GM13976 (cell line): Measurements from ENCODE around the gene HOXD10.

Experiments
- DNase-seq: peaks from one replicate; pipeline ENCODE4 v3.0.0; 2012; ENCODE audit warnings: low spot score
- in situ Hi-C: fragments of 300-500 bp; cut with MboI; formaldehyde crosslinking; loops from one replicate; pipeline ENCODE4 v1.12.0; 2022; ENCODE audit warnings: low sequenced_read_pairs, mixed read lengths, inconsistent platforms; ENCODE audit not compliant: unreplicated experiment
- TF ChIP-seq, protein P1 (sequence below): IDR thresholded peaks from 2 replicates; pipeline ENCODE4 v1.5.1; 2012; ENCODE audit warnings: borderline replicate concordance, mild to moderate bottlenecking; ENCODE audit not compliant: insufficient read depth; ENCODE audit errors: extremely low read depth, missing control alignments, control extremely low read depth

HOXD10 gene

DNA sequence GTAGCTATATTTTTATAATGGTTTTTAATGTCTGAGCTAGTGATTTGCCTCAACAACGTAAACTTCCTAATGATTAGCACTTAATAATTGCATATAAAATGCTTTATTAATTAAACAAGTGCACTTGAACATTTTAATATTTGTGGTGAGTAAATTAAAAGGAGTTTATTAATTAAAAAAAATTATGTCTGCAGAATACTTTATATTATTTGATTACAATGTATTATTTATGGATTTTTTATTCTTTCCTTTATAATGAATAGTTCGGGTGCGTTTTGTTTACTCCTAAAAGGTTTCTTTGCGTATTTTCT lies 15.2 kb downstream of the HOXD10 start:
- in situ Hi-C loops: loop anchor here (25.0 kb wide), 1 partner anchor 680 kb away; no protein-coding TSS in a partner anchor
- DNase-seq: no peak
- TF ChIP-seq, protein P1, sequence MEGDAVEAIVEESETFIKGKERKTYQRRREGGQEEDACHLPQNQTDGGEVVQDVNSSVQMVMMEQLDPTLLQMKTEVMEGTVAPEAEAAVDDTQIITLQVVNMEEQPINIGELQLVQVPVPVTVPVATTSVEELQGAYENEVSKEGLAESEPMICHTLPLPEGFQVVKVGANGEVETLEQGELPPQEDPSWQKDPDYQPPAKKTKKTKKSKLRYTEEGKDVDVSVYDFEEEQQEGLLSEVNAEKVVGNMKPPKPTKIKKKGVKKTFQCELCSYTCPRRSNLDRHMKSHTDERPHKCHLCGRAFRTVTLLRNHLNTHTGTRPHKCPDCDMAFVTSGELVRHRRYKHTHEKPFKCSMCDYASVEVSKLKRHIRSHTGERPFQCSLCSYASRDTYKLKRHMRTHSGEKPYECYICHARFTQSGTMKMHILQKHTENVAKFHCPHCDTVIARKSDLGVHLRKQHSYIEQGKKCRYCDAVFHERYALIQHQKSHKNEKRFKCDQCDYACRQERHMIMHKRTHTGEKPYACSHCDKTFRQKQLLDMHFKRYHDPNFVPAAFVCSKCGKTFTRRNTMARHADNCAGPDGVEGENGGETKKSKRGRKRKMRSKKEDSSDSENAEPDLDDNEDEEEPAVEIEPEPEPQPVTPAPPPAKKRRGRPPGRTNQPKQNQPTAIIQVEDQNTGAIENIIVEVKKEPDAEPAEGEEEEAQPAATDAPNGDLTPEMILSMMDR: no peak

DNA sequence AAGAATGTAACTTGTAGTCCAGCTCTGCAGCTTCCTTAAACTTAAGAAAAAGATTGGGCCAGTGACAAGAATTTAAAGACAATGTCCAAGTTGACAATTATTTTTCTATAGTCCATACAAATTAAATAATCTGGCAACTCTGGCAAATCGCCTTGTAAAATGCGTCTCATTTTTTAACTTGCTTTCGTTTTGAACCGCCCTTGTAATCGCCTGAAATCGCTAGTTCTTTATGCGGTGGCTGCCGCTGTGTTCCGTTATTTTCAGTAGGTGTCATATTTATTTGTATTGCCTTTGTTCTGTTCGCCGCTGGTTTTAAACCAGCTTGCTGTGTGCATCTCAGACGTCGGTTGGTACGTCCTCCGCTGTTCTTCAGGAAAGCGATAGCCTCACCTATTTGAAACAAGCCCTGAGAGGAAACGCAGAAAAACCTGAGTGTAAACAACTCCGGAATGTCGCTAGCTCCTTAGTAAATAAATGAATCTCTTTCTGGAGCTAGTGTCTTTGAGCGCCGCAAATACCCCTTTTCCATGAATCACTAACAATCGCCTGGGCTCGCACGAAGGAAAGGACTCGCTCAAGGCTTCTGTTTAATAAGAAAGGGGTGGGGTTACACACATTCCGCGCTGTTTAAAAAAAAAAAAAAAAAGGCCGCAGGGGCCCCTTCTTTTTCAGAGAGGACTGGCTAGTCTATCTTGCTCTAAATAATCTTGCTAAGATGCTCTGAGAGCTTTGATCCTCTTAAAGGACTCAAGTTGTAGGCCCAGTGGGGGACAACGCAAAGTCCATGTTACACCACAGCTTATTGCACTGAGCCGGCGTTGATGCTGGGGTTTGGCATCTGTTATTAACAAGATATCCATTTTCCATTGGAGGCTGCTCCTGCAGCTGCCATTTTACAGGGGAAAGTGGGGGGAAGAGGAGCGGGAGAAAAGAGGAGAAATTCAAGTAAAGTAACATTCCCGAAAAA lies 15.9 kb downstream of the HOXD10 start:
- in situ Hi-C loops: loop anchor here (25.0 kb wide), 1 partner anchor 680 kb away; no protein-coding TSS in a partner anchor
- TF ChIP-seq, protein P1: no peak
- DNase-seq: no peak

DNA sequence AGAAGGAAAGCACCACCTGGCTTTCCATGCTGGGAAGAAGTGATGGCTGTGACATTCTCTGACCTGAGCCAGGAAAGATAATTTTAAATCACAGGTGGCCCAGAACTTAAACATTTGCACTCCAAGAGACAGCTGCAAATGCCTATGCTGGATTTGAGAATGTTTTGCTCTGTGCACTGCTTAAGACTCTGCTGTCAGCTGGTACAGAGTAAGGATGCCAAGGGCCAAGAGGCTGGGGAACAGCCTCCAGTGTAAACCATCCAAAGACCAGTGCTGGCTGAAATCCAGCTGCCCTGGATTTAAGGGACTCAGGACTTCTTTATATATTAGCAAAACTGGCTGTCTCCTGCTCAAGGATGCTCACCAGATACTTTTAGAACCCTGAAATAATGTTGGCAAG lies 16.8 kb downstream of the HOXD10 start:
- TF ChIP-seq, protein P1: no peak
- in situ Hi-C loops: loop anchor here (25.0 kb wide), 1 partner anchor 679 kb away; no protein-coding TSS in a partner anchor
- no peak for DNase-seq

DNA sequence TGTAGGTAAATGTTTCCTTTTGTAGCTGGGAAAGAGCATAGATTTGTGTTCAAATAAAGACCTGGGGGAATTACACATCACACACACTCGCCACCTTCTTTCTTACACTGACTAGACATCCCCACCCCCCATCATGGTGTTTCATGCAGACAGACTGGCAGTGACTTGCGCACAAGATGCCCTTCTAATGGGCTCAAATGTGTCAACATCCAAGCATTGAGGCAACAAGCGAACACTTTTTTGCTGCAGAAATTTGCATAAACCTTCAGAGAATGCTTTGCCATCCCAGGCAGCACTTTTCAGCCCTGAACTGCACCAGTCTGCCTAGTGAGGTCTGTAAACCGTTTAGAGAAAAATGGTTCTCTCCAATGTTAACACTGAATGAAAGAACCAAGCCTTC lies 17.5 kb downstream of the HOXD10 start:
- in situ Hi-C loops: loop anchor here (25.0 kb wide), 1 partner anchor 678 kb away; no protein-coding TSS in a partner anchor
- TF ChIP-seq, protein P1: no peak
- no peak for DNase-seq

DNA sequence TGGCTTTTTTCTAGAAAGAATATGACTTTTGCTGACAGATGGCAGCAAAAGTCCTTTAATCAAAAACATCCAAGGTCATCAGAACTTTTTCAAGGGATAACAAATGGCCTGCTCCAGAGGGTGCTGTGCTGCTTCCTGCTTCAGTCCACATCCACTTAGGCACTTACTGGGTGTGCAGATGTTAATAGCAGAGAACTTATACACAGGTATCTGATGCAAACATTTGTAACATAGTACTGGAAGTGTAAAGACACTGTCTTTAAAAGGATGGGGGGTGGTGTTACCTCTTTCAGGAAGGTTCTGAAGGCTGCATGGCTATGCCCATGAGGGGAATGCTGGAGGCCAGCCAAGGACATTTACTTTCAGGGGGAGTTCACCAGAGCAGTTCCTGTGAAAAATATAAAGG lies 18.5 kb downstream of the HOXD10 start:
- in situ Hi-C loops: loop anchor here (25.0 kb wide), 1 partner anchor 677 kb away; no protein-coding TSS in a partner anchor
- DNase-seq: no peak
- TF ChIP-seq, protein P1: no peak

DNA sequence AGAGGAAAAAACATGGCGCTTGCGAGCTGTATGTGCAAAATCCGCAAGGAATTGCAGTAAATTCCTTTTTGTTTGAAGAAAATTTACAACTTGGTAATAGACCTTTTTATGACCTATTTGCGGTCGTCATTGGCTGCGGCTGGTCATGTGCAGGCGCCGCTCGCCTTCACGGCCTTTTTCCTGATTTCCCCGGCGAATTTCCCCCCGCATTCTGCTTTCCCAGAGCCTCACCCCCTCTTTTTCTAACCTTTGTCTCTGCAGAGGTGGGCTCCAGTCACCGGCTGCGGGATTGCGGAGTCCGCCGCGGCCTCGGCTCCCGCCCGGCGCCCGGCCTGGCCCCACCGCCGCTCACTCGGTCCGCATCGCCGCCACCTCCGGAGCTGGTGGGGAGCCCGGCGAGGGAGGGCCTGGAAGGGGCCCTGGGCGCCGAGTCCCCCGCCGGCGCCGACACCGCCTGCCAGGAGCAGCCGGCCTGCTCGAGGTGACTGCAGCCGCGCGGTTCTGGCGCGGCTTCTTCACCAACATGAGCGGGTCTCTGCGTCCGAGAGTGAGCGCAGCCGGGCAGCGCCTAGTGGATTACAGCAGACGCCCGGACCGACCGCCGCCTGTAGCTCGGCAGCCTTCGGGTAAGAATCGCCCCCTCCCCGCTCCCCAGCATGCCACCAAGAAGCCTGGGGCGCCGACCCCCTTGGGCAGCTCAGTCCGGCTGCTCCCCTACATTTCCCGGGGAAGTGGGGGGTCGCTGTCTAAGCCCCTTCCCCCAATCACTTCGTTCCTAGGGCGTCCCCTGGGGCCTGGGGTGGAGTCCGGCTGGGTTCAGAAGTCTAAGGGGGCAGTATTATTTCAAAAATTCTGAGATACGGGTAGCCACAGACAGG lies 20.0 kb downstream of the HOXD10 start:
- TF ChIP-seq, protein P1: no peak
- in situ Hi-C loops: loop anchor here (25.0 kb wide), 1 partner anchor 676 kb away; no protein-coding TSS in a partner anchor
- no peak for DNase-seq
